Erythroblast (primary cell): ENCODE results near the gene SAPCD2.
"Not testable (repeated sequence)": the region's sequence is repeated elsewhere in the genome, so short reads cannot be mapped to it uniquely, and the experiment has no call there.

Experiments used
- DNase-seq, 2 experiments: peaks; one replicate each; lab custom pipeline; 2025; lab: John Stamatoyannopoulos, UW
- GATA1 ChIP-seq: IDR thresholded peaks from 2 replicates; pipeline ENCODE4 v1.6.1; 2011; ENCODE audit warnings: low read depth, mild to moderate bottlenecking, control low read depth, low read length, moderate library complexity
- POLR2A ChIP-seq: IDR thresholded peaks from 2 replicates; pipeline ENCODE4 v1.6.1; 2011; ENCODE audit warnings: mild to moderate bottlenecking, low read length

Gene SAPCD2

DNA sequence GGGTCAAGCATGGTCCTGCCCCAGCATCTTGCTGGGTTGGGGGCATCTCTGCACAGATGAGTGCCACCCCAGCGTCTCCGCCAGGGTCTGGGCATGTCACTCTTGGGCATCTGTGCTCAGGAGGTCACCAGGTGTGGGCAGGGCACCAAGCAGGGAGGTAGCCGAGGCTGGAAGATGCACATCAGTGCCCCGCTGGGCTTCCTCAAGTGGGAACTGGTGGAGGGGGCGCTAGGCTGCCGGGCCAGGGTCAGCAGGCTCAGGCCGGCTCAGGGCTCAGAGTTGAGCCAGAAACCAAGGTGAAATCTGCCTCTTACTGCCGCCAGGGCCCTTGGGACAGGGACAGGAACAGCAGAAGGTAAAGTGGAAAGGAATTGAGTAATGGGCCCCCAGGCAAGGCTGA lies 34.4 kb downstream of the SAPCD2 start:
- no peak for DNase-seq
- TF ChIP-seq POLR2A = no peak
- TF ChIP-seq GATA1 = no peak

DNA sequence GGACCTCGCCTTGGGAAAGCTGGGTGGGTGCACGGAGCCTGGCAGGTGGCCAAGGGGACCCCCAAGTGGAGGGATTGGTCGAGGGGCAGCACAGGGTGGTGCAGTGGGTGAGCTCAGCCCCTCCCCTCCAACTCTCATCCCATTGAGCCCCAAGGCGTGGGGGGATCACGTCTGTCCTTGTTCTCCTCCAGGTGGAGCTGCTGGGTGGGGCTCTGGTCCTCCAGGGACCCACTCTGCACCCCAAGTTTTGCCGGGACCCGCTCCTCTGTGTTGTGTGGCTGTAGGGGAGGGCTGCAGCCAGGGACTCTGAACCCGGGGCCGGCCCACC lies 34.9 kb downstream of the SAPCD2 start:
- no peak for DNase-seq
- TF ChIP-seq POLR2A (no peak), GATA1 (no peak)

DNA sequence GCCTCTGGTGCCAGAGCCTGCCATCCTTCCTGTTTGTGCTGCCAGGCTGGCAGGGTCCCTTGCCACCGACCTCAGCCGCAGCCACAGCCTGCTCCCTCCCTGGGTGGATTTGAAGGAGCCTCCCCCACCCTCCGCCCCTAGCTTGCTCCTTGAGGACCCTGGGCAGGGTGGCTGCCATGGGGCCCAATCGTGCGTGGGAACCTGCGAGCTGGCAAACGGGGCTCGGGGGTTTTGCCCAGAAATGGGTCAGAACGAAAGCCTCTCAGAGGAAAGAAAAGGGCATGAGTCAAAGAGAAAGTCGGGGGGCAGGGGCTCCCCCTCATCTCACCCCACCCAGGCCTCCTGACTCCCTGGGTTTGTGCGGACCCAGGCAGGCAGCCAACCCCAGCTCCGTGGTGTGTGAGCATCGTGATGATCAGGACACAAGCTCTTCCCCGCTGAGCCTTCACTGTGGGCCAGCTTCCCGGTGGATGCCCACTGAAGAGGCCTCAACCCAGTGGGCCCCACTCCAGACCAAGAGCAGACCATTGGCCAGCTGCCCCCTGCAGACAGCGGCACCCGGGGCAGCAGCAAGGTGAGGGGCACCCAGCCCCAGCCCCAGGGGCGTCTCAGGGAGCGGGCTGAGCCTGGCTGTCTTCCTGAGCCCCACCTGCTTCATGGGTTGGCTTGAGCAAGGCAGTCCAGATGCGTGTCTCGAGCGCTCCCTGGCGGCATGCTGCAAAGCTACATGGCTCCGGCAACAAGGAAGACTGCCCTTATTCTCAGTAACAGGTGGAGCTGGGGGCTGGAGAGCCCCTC lies 35.4 kb downstream of the SAPCD2 start:
- DNase-seq = peak; percentile 85 to 92
- no peak for TF ChIP-seq GATA1
- TF ChIP-seq POLR2A = no peak

DNA sequence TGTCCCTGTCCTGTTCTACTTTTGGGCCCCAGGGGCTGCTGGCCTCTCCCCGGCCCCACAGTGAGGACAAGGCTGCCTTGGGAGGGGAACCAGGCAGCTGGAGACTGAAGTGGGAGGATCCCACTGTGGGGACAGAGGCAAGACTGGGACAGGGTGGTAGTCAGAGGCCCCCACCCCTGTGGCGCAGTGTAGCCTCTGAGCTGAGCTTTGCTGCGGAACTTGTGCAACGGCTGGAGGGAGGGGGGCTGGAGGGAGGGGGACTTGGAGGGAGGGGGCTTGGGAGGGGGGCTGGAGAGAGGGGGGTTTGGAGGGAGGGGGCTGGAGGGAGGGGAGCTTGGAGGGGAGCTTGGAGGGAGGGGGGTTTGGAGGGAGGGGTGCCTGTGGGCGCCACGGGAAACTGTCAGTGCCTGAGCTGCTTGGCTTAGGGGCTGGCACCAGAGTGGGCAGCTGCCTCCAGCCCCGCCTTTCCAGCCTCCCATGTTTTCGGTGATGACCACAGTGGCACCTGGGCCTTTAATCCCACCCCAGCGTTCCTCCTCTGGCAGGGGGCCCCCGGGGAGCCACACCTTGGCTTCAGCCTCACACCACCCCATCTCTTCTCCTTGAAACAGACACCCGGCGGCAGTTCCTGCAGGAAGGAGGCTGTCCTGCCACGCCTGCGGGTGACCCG lies 36.2 kb downstream of the SAPCD2 start:
- TF ChIP-seq GATA1 (no peak), POLR2A (no peak)
- no peak for DNase-seq

DNA sequence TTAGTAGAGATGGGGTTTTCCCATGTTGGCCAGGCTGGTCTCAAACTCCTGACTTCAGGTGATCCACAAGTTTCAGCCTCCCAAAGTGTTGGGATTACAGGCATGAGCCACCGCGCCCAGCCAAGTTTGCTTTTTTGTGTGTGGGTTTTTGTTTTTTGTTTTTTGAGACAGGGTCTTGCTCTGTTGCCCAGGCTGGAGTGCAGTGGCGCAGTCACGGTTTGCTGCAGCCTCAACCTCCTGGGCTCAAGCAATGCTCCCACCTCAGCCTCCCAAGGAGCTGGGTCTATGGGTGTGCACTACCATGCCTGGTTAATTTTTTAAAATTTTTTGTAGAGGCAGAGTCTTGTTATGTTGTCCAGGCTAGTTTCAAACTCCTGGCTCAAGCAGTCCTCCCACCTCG lies 36.9 kb downstream of the SAPCD2 start:
- not testable (repeated sequence) for DNase-seq

DNA sequence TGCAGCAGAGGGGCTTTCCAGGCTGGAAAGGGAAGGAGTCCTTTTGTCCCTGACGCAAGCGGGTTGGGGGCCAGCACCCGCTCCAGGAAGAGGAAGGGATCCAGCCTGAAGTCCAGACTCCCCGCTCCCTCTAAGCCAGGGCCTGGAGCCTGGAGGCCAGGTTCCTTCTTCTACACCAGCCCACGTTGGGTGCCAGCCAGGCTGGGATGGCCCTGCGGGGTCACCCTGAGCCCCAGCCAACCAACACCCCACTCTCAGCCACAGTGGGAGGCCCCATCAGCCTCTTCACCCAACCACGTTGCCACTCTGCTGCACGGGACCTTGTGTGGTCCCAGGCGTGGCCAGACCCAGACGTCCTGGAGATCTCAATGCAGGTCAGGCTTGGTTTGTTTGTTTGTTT lies 37.5 kb downstream of the SAPCD2 start:
- DNase-seq = no peak
- TF ChIP-seq POLR2A (no peak), GATA1 (no peak)

DNA sequence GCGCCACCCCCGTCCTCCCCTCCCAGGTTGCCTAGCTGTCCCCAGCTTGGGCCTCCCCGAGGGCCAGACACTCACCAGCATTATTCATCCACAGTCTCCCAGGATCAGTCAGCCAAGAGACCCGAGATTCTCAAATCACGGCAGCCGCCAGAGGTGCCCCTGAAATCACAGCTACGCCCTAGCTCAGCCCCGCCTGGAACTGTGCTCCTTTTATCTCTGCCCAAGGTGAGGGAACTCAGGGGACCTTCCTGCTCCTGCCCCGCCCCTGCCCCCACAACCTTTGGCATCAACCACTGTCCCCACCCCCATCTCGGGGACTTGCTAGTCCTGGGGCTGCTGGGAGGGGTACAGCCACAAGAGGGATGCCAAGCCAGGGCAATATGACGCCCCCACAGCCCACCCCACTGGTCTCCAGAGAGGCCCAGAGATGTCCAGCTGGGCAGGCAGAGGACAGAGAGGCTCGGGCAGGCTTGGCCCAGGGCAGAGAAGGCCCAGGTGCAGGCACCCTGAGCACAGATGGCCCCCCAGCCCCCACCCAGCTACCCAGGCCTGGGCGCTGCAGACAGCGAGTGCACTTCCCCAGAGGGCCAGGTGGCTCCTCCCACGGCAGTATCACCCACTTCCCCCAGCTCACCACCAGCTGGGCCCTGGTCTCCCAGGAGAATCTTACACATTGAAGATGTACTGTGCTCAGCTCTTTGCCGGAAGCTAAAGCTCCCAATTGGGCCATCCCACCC lies 38.3 kb downstream of the SAPCD2 start, which contains the start of gene FUT7:
TSS of gene FUT7 (minus strand) at position 185 of the 737 bp plus-strand sequence. CDS start at position 88, 97 bp downstream.
- TF ChIP-seq GATA1 (no peak), POLR2A (no peak)
- DNase-seq = no peak

DNA sequence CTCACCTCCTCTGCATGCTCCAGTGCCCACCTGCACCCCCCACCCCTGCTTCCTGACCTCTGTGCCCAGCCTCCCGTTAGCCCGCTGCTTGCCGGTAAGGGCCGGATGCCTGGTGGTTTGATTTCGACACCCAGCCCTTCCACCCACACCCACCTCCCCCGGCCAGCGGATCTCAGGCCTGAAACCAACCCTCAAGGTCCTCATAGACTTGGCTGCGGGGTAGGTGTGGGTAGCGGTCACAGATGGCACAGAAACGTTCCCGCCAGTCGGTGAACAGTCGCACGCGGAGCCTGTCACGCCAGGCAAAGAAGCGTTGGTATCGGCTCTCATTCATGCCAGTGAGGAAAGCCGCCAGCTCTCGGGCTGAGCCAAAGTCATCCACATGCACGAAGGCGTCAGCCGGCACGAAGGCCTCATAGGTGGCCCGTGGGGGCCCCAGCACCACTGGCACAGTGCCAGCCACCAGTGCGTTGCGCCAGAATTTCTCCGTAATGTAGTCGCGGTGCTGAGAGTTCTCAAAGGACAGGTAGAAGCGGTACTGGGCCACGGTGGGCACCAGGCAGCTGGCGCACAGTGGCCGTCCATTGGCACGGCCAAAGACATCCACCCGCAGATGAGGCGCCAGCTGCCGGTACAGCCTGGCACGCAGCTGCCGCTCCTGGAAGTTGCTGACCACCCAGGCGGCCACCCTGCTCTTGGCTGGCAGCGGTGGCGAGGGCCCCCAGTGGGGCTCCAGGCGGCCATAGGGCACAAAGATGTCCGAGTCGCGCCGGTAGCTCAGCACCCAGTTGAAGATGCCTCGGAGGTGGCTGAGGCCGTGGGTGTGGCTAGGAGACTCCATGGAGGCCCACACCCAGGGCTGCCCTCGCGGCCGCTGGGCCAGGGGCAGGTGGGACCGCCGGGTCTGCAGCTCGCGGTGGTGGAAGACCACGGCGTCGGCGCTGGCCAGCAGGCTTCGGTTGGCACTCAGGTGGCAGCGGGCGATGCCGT lies 39.5 kb downstream of the SAPCD2 start:
- TF ChIP-seq POLR2A (no peak), GATA1 (no peak)
- no peak for DNase-seq

DNA sequence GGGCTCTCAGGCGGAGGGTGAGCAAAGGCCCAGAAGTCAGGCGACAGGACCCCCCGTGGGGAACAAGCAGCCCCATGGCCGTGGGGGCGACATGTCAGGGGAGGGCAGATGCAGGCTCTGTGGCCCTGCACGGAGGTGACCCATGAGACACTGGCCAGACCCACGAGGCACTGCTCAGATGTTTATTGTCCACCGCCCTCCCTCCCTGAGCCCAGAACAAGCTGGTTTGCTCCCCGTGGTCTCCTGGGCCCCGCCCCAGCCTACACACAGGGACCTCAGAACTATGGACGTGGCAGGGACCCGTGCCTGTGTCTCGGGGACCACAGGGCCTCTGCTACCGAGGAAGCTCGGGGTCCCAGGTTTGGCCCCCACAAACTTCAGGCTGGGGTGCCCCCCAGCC lies 40.4 kb downstream of the SAPCD2 start:
- no peak for DNase-seq
- TF ChIP-seq POLR2A = no peak
- no peak for TF ChIP-seq GATA1

DNA sequence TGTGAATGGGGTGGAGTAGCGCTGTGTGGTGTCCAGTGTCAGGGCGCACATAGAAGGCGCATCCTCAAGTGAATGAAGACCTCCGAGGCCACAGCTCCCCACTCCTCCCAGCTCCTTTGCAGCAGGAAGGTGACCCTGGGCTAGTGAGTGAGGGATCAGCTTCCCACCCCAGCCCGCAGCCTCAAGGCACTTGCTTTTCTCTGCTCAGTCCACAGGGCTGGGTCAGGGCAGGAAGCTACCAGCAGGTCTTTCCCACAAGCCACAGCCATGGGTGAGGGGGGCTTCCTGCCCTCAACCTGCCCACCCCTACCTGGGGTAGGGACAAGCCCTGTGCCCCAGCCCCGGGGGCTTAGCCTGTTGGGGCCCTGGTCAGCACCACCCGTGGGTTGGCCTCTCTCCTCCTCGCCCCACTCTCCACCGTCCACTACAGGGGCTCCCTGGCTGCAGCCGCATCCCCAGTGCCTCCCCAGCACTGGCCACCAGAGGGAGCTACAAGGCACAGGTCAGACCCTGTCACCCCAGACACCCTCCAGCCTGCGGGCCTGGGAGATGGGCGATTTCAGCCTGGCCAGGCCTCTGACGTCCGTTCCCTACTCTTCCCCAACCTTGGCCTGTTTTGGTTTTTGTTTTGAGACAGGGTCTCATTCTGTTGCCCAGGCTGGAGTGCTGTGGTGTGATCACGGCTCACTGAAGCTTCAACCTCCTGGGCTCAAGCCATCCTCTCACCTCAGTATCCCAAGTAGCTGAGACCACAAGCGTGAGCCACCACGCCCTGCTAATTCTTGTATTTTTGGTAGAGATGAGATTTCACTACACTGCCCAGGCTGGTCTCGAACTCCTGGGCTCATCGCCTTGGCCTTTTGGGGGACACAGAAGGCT lies 41.1 kb downstream of the SAPCD2 start:
- TF ChIP-seq POLR2A = no peak
- TF ChIP-seq GATA1 = no peak
- DNase-seq = peak; percentile 69 to 83

DNA sequence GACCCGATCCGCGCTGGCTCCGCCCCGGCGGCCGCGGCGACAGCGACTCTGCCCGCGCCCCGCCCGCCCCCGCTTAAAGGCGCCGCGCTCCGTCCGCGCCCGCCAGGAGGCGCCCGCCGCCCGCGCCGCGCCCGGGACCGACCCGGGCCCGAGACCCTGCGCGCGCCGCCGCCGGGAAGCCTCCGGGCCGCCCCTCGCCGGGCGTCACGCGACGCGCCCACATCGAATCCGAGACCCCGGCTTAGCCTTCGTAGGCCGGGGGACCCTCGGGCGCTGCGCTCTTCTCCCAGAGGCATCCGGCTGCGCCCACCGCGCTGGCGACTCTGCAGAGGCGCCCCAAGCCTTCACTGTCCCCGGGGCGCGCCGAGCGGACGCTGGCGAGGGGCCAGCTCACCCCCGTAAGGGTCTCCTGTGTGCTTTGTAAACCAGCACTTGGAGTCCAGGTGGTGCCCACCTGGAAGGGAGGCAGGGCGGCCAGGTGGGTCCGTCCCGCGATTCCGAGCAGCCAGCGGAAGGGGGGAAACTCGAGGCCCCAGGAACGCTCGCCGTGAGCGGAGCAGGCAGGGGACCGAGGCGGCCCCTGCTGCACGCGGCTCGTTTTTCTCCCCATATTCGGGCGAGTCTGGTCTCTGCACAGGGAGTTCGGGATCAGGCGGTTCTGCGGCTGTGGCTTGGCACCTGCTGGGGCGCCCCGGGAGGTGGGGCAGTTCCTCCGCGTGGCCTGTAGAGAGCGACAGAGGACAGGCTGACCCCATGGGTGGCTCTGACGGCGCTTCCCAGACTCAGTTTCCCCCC lies 41.9 kb downstream of the SAPCD2 start:
- TF ChIP-seq POLR2A (no peak), GATA1 (no peak)
- peak; percentile 76 to 88 for DNase-seq
